Upper lobe of right lung (tissue), 1 donor: ENCODE data around the gene CYB561D2. TPM values are rescaled to one million over a fixed set of nuclear protein-coding genes. Genes with fewer than 3 reads are reported as not detected.

ENCODE experiments used
- ATAC-seq: fragments of 200-7000 bp; cut with Tn5 transposase; one replicate; pipeline ENCODE4 v1.9.1; 2020; ENCODE audit warnings: mild to moderate bottlenecking, moderate library complexity
- DNase-seq: peaks from one replicate; pipeline ENCODE4 v3.0.0-alpha.2; 2020
- H3K27ac ChIP-seq: fragments of 200-600 bp; one replicate; pipeline ENCODE4 v1.8.0; 2022
- H3K27me3 ChIP-seq: fragments of 200-600 bp; one replicate; pipeline ENCODE4 v1.8.0; 2022; ENCODE audit warnings: mild to moderate bottlenecking
- H3K36me3 ChIP-seq: fragments of 200-600 bp; one replicate; pipeline ENCODE4 v1.8.0; 2022
- H3K4me1 ChIP-seq: fragments of 200-600 bp; one replicate; pipeline ENCODE4 v1.8.0; 2022
- H3K4me3 ChIP-seq: fragments of 200-600 bp; one replicate; pipeline ENCODE4 v1.8.0; 2022; ENCODE audit warnings: mild to moderate bottlenecking
- H3K9me3 ChIP-seq: fragments of 200-600 bp; one replicate; pipeline ENCODE4 v1.8.0; 2022
- CTCF ChIP-seq: fragments of 200-600 bp; IDR thresholded peaks from one replicate; pipeline ENCODE4 v1.8.0; 2022; ENCODE audit warnings: antibody characterized with exemption
- intact Hi-C: fragments of 100-400 bp; cut with DNase I; formaldehyde crosslinking; loops from one replicate; pipeline ENCODE4 v1.11.0; 2022
- total RNA-seq: library from RNA; stranded (reverse); fragmentation: NEBNext Ultra II Directional; extraction: Animal tissue kit (Norgen Biotek cat#: 25700); gene quantifications from one replicate; pipeline ENCODE4 v1.2.1, GENCODE V29; 2021
- donor health status: DM: no; HTN: yes; CAD: no; lungs with severe emphysema.

Gene CYB561D2
- total RNA-seq, 1 donor from 2014 or later: 23.9 TPM

- H3K27ac ChIP-seq: peak overlapping the region; percentile 89
- peak overlapping the region; percentile 89 for H3K4me3 ChIP-seq
- no peaks in the 10 kb centered on the region for H3K9me3 ChIP-seq
- TF ChIP-seq CTCF: no peak
- no peak for ATAC-seq
- DNase-seq: no peak
- peaks cover 36% of the 10 kb centered on the region for H3K4me1 ChIP-seq
- H3K27me3 ChIP-seq: no peaks in the 10 kb centered on the region
- H3K36me3 ChIP-seq: peaks cover 27% of the 10 kb centered on the region
- intact Hi-C loops: no loop called here
Measured at GRCh38 chr3:50358355-50358910, 7.8 kb downstream of the CYB561D2 start.

- ATAC-seq (peak; percentile 97), DNase-seq (peak; percentile 96)
- TF ChIP-seq CTCF: no peak
- H3K27ac ChIP-seq: peak within 1 kb of the TSS; percentile 89
- H3K4me1 ChIP-seq: peaks cover 37% of the 10 kb centered on the region
- H3K4me3 ChIP-seq: peak within 1 kb of the TSS; percentile 89
- H3K27me3 ChIP-seq: no peaks in the 10 kb centered on the region
- peaks cover 20% of the 10 kb centered on the region for H3K36me3 ChIP-seq
- intact Hi-C loops: no loop called here
- no peaks in the 10 kb centered on the region for H3K9me3 ChIP-seq
Measured at GRCh38 chr3:50358911-50359759, 8.5 kb downstream of the CYB561D2 start, which contains the start of gene TMEM115. Gene TMEM115, minus strand, starts transcription at chr3:50359521. Its CDS starts 458 bp downstream, at chr3:50359063.

- Histone ChIP-seq H3K4me3 (peak overlapping the region; percentile 19), H3K27ac (no peak overlapping the region), H3K9me3 (no peaks in the 10 kb centered on the region), H3K4me1 (peaks cover 43% of the 10 kb centered on the region), H3K36me3 (peaks cover 14% of the 10 kb centered on the region), H3K27me3 (no peaks in the 10 kb centered on the region)
- ATAC-seq: peak; percentile 1
- DNase-seq: no peak
- no peak for TF ChIP-seq CTCF
- intact Hi-C loops: no loop called here
Measured at GRCh38 chr3:50359760-50360110, 9.1 kb downstream of the CYB561D2 start.

- peak; percentile 6 for ATAC-seq
- H3K27ac ChIP-seq: no peak overlapping the region
Measured at GRCh38 chr3:50364573-50365079, 14.0 kb downstream of the CYB561D2 start.

More at GRCh38 chr3:50364573-50365079, 14.0 kb downstream of the CYB561D2 start:
- H3K4me1 ChIP-seq: peaks cover 7% of the 10 kb centered on the region
- H3K9me3 ChIP-seq: no peaks in the 10 kb centered on the region
- no peak for TF ChIP-seq CTCF
- no peaks in the 10 kb centered on the region for H3K27me3 ChIP-seq
- H3K36me3 ChIP-seq: no peaks in the 10 kb centered on the region
- H3K4me3 ChIP-seq: peak overlapping the region; percentile 55
- intact Hi-C loops: no loop called here
- no peak for DNase-seq
